G401 (cell line): Measurements from ENCODE around the gene IL12RB1. TPM values are rescaled to one million over a fixed set of nuclear protein-coding genes. Genes with fewer than 3 reads are reported as not detected.

Experiments
- DNase-seq: peaks from one replicate; pipeline ENCODE4 v3.0.0-alpha.2; 2015; ENCODE audit warnings: low spot score
- in situ Hi-C: cut with HindIII; loops from 2 replicates; pipeline ENCODE4 v1.10.0; 2016; ENCODE audit warnings: low sequenced_read_pairs, mixed read lengths
- total RNA-seq: library from RNA; depleted of rRNA; stranded (reverse); fragments of >200 nt; shearing (Covaris generic); gene quantifications from 2 replicates; pipeline ENCODE4 v1.2.3, GENCODE V29; 2014; rRNA removed

IL12RB1 gene
- total RNA-seq, 1 experiment from 2014 or later: not detected

DNA sequence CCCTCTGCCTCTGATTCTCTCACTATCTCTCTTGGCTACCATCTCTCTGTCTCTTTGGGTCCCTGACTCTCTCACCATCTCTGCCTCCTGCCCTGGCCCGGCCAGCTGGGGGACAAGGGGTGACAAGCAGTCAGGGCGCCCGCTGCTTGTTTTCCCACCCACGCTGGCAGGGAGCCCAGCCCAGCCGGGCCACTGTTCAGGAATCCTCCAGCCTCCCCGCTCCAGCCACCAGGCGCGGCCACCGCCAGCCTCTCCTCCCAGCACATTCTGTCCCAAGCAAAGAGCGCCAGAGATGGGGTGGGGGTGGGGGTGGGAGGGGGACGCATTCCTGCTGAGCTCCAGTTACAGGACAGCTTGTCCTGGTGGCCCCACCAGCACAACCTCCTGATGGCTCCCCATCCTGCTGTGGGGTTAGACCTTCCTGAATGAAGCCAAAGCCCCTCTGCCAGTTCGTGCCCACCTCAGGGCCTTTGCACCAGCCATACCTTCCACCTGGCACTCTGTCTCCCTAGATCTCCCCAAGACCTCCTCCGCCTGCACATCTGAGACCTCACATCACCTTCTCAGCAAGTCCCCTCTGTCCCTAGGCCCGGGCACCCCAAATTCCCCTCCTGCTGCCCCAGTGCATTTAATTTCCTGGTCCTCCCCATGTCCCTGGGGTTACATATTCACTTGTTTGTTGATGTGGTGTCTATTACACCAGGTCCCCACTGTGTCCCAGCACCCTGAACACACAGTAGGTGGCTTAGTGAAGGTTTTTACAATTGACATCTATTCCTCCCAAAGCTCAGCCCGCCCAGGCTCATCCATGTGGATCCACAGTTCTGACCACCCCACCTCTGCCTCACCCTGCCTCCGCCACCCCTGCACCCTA is 66.3 kb downstream of the IL12RB1 start:
- DNase-seq: no peak
- in situ Hi-C loops: no loop called here

DNA sequence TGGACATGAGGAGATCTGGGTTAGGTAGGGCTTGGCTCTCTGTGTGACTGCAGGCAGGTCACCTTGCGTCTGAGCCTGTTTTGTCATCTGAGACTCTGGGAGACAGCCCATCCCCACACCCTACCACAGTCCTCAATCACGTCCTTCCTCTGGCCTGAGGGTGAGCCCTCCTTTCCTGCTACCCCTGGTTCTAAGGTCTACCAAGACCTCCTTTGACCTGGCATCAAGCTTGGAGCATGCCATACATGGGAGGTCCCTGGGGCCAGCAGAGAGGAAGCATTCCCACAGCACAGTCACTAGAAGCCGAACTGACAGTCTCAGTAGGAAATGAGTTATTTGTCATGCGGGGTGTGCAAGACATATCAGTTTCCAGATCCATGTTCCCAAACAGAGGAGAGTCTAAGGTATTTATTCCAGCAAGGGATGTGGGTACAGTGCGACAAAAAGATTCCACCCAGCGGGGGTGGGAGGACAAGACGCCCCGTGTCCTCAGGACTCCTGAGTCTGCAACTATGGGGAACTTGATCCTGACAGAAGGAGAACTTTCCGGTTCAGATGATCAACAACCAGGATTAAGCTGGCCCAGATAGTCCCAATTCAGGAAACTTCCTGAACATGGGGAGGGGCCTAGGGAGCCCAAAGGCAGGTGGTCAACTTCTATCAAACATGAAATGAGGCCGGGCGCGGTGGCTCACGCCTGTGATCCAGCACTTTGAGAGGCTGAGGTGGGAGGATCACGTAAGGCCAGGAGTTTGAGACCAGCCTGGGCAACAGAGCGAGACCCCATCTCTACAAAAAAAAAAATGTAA is 69.3 kb downstream of the IL12RB1 start:
- no peak for DNase-seq
- in situ Hi-C loops: no loop called here

DNA sequence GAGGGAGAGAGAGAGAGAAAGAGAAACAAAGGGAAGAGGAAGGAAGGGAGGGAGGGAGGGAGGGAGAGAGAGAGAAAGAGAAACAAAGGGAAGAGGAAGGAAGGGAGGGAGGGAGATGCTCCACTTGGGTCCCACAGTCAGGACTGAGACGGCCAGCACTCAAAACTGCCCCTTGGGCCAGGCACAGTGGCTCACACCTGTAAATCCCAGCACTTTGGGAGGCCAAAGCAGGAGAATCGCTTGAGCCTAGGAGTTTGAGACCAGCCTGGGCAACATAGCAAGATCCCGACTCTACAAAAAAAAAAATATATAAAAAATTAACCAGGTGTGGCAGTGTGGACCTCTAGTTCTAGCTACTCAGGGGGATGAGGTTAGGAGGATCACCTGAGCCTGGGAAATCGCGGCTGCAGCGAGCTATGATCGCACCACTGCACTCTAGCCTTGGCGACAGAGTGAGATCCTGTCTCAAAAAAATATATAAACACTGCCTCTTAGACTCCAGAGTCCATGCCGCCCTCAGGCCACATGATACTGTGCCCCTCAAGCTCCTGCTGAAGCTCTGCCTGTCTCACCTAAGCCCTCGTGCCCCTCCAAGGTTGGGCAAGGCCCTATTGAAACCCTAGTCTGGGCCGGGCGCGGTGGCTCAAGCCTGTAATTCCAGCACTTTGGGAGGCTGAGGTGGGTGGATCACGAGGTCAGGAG is 70.4 kb downstream of the IL12RB1 start:
- DNase-seq: no peak
- in situ Hi-C loops: no loop called here

DNA sequence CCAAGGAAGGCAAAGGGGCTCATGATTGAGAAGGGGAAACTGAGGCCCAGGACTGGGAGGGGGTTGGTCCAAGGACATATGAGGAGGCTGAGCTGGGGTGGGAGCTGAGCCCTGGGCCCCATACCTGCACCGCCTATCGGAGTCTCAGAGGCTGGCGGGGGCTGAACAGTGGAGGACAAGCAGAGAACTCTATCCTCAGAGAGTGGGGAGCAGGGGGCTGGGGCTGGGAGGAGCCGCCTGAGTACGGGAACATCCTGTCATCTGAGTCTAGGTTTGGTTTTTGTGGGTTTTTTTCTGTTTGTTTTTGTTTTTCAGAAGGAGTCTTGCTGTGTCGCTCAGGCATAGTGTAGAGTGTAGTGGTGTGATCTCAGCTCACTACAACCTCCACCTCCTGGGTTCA is 72.5 kb downstream of the IL12RB1 start:
- in situ Hi-C loops: no loop called here
- DNase-seq: no peak

DNA sequence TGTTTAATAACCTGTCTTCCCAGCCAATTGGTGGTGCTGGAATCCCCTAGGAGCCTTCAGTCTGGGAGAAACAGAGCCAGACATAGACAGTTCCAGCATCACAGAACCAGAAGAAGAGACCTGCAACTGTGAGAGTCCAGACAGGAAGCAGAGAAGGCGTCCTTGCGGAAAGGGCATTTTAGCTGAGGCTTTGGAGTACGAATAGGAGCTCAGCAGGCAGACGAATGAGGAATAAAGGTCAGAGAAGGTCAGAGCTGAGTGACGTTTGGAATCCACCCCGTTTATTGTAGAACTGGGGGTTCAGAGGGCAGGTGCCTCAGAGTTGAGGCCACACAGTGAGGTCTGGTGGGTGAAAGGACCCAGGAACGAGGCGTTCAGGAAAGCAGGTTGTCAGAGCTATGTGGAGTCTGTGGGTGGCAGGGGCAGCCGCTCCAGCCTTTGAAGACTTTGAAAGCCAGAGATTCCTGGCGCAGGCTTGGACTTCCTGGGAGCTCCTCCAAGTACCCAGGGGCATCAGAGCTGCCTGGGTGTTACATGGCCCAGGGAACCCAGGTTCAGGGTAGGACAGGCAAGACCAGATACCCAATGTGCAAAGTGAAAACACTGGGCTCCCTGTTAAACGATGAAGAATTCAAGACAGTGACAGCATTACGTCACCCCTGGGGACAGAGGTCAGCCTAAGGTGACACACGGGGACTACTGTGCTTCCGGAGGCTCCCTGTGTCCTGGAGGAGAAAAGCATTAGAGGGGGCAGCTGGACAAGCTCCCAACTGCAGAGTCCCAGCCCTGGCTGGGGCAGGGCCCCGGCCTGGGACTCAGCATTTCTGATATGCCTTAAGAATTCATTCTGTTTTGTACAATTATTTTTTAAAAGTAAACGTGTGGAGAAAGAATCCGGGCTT is 73.3 kb downstream of the IL12RB1 start:
- no peak for DNase-seq
- in situ Hi-C loops: no loop called here

DNA sequence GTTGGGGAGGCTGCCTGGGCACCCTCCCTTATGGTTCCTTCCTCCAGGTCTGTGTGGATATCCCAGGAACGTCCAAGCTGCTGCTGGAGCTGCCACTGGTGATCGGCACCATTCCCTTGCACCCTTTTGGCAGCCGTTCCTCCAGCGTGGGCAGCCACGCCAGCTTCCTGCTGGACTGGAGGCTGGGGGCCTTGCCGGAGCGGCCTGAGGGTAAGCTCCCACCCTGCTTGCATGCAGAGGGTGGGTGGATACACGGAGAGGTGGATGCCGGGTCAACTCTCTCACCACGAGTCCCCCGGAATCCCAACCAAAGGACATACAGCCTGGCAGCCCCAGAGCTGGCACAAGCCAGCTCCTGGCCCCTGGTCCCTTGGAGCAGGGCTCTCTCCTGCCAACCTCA is 76.6 kb downstream of the IL12RB1 start:
- DNase-seq: no peak

DNA sequence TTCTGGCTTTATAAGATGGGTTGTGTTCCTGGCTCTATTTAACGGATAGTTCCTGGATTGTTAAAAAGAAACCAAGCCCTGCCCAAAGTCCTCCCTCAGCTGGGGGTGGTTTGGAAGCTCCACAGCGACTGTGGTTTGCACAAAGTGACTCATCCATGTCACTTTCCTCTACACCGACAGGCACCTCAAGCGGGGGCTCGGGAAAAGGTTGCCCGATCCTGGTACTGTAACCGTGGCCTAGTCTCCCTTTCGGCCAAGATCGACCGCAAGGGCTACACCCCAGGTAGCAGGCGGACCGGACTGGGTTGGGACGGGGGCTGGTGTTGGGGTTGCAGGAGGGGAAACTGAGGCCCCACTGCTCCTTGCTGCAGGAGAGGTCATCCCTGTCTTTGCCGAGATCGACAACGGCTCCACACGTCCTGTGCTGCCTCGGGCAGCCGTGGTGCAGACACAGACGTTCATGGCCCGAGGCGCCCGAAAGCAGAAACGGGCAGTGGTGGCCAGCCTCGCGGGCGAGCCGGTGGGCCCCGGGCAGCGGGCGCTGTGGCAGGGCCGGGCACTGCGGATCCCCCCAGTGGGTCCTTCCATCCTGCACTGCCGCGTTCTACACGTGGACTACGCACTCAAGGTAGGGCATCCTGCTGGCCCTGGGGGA is 77.2 kb downstream of the IL12RB1 start:
- DNase-seq: no peak
- in situ Hi-C loops: no loop called here

More for the DNA sequence above, 76.6 kb downstream of the IL12RB1 start:
- in situ Hi-C loops: no loop called here

Other genes starting within 250 kb of the IL12RB1 start
- gene JAK3, start 239.0 kb downstream of the IL12RB1 start, total RNA-seq: 3.2 and 4.6 TPM in 2 replicates
- 1,064 and 1,396 TPM in 2 replicates for gene RPL18A, start 227.0 kb downstream of the IL12RB1 start, total RNA-seq
- 3.2 and 6.5 TPM in 2 replicates for gene SLC5A5, start 215.0 kb downstream of the IL12RB1 start, total RNA-seq
- gene CCDC124, start 153.9 kb downstream of the IL12RB1 start, total RNA-seq: 181 and 230 TPM in 2 replicates
- gene KCNN1, start 119.8 kb downstream of the IL12RB1 start, total RNA-seq: 13.2 and 16.0 TPM in 2 replicates
- 19.1 and 26.0 TPM in 2 replicates for gene ARRDC2, start 78.8 kb downstream of the IL12RB1 start, total RNA-seq
- 1.2 and 2.6 TPM in 2 replicates for gene MAST3, start 10.8 kb upstream of the IL12RB1 start, total RNA-seq
- 7.9 and 31.5 TPM in 2 replicates for gene PIK3R2, start 66.2 kb upstream of the IL12RB1 start, total RNA-seq
- 77.6 and 103 TPM in 2 replicates for gene IFI30, start 86.9 kb upstream of the IL12RB1 start, total RNA-seq
- gene MPV17L2, start 106.3 kb upstream of the IL12RB1 start, total RNA-seq: 30.4 and 67.0 TPM in 2 replicates
- gene RAB3A, start 117.1 kb upstream of the IL12RB1 start, total RNA-seq: 0.14 and 2.0 TPM in 2 replicates
- 11.1 and 17.0 TPM in 2 replicates for gene PDE4C, start 139.5 kb upstream of the IL12RB1 start, total RNA-seq
- 0.37 and 0.47 TPM in 2 replicates for gene IQCN, start 187.5 kb upstream of the IL12RB1 start, total RNA-seq
- gene JUND, start 194.7 kb upstream of the IL12RB1 start, total RNA-seq: 263 and 286 TPM in 2 replicates
- gene LSM4, start 236.1 kb upstream of the IL12RB1 start, total RNA-seq: 539 and 749 TPM in 2 replicates